HG02678 (cell line): ENCODE measurements around the gene PCYT2.

Experiments used
- ATAC-seq: cut with Tn5 transposase; IDR thresholded peaks from one replicate; pipeline ENCODE4 v1.9.1; 2021; ENCODE audit warnings: mild to moderate bottlenecking, moderate library complexity; ENCODE audit not compliant: unreplicated experiment

PCYT2 gene

GRCh38 chr17:81902023-81902652 lies 9.1 kb downstream of the PCYT2 start, which contains the start of gene NPB:
Gene NPB (plus strand): TSS chr17:81902238. CDS start chr17:81902278, 40 bp downstream.
- no peak for ATAC-seq

- no peak for ATAC-seq
Measured at GRCh38 chr17:81901167-81902022, 9.8 kb downstream of the PCYT2 start.

DNA sequence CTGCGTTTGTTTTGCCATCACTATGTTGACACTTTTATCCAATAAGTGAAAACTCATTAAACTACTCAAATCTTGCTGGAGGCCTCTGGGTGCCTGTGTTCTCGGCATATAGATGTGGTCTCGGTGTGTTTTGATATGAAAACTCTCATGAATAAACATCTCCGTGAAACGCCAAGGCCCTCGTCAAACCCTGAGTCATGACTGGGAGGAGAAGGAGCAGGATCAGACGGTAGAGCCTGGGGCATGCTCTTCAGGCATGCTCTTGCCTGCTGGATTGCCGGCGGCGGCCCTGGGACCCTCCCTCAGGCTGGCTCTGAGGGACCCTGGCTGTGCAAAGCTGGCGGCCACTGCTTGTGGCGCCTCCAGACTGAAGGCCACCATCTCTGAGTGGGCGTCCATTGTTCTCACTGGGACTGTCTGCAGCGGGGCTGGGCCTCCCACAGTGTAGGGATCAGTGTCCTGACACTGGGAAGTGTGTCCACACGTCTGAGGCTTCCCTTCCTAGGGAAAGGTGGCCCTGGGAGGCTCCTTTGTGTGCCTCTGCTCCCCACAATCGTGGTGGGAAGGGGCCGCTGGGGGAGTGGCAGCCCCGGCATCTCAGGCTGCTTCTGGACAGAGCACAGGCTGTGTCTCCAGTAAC lies 10.9 kb downstream of the PCYT2 start:
- no peak for ATAC-seq

DNA sequence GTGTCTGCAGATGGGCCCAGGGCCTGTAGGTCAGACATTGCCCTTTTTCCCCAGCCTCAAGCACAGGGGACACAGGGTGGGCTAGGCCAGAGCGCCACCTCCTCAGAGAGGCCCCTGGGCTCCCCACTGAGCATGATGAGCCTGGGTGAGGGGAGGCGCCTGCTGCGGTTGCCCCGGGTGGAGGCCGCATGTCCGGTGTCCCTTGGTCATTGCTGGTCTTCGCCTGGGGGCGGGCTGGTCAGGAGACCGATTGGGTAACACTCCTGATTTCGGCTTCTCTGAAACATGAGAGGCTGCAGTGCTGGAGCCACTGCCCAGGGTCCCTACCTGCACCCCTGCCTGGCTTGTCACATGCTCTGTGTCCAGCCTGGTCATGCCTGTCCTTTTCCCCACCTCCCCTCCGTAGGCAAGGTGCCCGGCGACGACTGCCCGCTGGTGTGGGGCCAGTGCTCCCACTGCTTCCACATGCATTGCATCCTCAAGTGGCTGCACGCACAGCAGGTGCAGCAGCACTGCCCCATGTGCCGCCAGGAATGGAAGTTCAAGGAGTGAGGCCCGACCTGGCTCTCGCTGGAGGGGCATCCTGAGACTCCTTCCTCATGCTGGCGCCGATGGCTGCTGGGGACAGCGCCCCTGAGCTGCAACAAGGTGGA lies 11.6 kb downstream of the PCYT2 start:
- no peak for ATAC-seq

DNA sequence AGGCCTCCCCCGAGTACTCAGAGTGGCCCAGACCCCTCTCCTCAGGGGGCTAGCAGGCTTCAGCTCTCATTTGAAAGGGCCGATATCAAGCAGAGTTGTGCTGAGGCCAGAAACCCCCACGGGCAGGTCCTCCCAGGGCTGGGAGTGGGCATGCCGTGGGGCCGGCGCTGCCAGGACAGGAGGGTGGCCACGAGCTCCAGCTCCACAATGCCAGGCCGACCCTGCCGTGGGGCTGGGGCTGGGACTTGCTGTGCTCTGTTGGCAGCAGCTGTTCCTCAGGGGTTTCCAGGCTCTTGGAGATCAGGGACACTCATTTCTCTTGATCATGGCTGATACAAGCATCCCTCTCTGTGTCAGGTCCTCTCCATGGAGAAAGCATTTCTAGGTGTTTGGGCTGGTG lies 12.3 kb downstream of the PCYT2 start:
- no peak for ATAC-seq

DNA sequence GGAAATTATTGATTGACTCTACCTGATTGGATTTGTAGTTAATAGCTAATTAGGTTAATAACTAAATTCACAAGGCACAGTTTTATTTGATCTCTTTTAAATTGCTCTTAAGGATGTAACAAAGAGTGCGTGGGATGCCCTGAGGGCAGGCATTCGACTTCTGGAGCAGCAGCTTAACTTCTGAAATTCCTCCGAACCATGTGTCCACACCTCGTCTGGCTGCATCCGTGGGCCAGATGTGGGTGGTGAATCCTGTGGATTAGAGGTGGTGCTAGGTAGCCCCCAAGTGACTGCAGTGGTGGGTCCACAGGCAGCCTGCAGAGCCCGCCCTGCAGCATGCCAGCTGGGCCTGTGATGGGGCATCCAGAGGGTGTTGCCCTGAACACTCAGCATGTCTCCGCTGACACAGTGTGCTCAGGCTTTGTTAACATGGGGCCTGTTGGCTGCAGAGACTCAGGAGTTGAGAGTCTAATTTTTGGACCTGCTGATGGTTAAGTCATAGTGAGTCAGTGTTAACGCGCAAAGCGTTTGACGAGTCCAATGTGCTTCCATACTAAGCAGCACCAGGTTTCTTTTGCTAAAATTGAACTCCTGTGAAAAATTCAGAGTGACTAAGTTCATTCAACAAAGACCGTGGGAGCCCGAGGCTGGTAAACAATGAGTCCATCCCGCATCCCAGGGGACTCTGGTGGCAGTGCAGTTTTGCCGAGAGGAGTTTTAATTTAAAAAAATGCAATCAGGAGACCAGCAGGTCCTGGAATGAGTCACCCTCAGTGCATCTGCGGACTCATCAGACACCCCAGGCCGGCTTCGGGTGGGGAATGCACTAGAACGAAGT lies 13.0 kb downstream of the PCYT2 start:
- ATAC-seq: no peak

- no peak for ATAC-seq
Measured at GRCh38 chr17:81895400-81895799, 15.8 kb downstream of the PCYT2 start.

GRCh38 chr17:81891303-81891552 lies 20.0 kb downstream of the PCYT2 start:
- no peak for ATAC-seq

GRCh38 chr17:81890447-81891302 lies 20.5 kb downstream of the PCYT2 start:
- ATAC-seq: peak; percentile 14

DNA sequence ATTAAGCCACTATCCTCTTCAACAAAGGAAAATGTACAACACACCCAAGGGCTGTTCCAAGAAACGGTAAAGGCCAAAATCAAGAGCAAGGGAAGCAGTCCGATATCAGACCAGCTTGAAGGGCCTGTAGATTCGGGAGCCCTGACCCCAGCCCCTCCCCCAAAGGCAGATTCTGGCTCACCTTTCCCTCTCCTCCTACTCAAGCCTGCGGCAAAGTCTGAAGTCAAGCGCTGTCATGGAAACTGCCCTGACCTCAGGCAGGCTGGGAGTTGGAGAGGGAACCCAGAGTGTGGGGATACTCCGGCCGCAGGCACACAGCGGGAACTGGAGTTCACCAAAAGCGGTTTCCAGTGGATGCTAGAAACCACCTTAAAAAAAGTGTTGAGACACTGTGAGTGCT lies 21.6 kb downstream of the PCYT2 start:
- no peak for ATAC-seq

GRCh38 chr17:81888988-81889595 lies 22.1 kb downstream of the PCYT2 start:
- no peak for ATAC-seq

DNA sequence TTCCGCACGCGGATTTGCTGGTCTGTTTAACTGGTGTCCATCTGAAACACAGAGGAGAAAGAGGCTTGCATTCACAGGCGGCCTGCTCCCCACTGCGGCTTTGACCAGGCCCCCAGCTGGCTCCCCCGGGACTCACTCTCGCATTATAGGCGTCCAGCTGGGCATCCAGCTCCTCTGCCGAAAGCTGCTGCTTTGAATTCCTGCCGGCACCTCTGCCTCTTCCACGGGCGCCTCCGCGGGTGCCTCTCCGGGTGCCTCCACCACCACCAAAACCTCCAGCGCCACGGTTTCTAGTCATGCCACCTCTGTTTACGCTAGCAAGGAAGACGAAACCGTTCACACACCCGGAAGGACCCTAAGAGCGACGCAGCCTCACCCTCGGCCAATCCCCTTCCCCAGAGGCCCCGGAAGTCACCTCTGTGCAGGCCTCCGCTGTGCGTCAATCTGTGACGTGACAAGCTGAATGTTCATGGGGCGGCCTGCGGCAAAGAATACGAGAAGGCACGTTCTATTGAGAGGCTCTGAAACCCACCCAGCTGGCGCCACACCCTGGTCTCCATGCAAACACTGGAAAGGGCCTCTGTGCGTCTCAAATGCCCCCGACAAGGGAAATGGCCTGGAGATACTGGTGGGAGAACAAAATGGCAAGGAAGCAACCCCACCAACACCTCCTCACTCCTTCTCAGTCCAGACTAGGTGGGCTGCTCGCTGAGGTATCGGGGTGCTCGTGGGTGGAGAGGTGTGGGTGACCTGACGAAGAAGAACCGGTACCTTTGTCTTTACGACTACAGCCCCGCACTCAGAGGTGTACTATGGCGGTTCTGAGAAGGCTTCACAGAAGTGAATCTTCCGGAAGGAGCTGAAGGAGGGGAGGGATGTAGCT lies 22.9 kb downstream of the PCYT2 start:
- ATAC-seq: no peak

GRCh38 chr17:81885869-81886548 lies 25.2 kb downstream of the PCYT2 start:
- no peak for ATAC-seq

DNA sequence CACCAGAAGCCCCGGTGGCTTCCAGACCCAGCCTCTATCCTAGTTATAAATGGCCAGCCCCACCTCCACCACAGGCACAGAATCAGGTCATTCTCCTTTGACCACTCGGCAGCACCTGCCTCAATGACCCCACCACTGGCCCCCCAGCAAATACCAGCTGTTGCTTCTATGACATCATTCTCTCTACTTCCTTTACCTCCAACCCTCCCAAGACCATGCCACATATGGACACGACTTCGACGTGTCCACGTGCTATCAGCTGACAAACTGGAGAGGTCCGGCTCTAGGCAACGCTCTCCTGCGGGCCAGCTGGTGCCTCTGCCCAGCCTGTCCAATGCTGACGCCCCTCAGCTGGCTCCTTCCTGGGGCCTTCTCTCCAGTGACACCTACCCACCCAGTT lies 25.7 kb downstream of the PCYT2 start:
- no peak for ATAC-seq

- ATAC-seq: no peak
Measured at GRCh38 chr17:81884968-81885367, 26.2 kb downstream of the PCYT2 start.

- ATAC-seq: no peak
Measured at GRCh38 chr17:81884520-81884919, 26.7 kb downstream of the PCYT2 start.

- no peak for ATAC-seq
Measured at GRCh38 chr17:81879121-81879520, 32.1 kb downstream of the PCYT2 start.

GRCh38 chr17:81878294-81878693 lies 32.9 kb downstream of the PCYT2 start:
- ATAC-seq: no peak
